CD4-positive, alpha-beta T cell treated with Interleukin-1 beta for 1 hour (primary cell): ENCODE results near the gene DDX11.
"Not testable (repeated sequence)": the region's sequence is repeated elsewhere in the genome, so short reads cannot be mapped to it uniquely, and the experiment has no call there.

Source experiments
- DNase-seq, 2 donors: peaks; one replicate each; pipeline ENCODE4 v3.0.0-alpha.2; 2020 to 2022

Gene DDX11

GRCh38 chr12:31073527-31074332 lies at the start of gene DDX11:
Gene DDX11 (plus strand): TSS chr12:31073860. CDS start chr12:31078394, 4,534 bp downstream.
- DNase-seq = peak; percentile 93 to 94

GRCh38 chr12:31026202-31026601 lies 47.5 kb upstream of the DDX11 start:
- no peak for DNase-seq

- not testable (repeated sequence) for DNase-seq
These were observed 46.7 kb upstream of the DDX11 start for GRCh38 chr12:31027006-31027405.

- DNase-seq = no peak
These were observed 44.2 kb upstream of the DDX11 start for GRCh38 chr12:31029468-31029867.

- no peak for DNase-seq
These were observed 43.6 kb upstream of the DDX11 start for GRCh38 chr12:31029916-31030562.

GRCh38 chr12:31031951-31032335 lies 41.7 kb upstream of the DDX11 start:
- DNase-seq = no peak

- no peak for DNase-seq
These were observed 40.5 kb upstream of the DDX11 start for GRCh38 chr12:31033146-31033545.

GRCh38 chr12:31033681-31034080 lies 40.0 kb upstream of the DDX11 start:
- DNase-seq = no peak

- DNase-seq = no peak
These were observed 39.3 kb upstream of the DDX11 start for GRCh38 chr12:31034372-31034771.

GRCh38 chr12:31035226-31035625 lies 38.4 kb upstream of the DDX11 start:
- no peak for DNase-seq

GRCh38 chr12:31035967-31036665 lies 37.5 kb upstream of the DDX11 start:
- DNase-seq = no peak

GRCh38 chr12:31037028-31037427 lies 36.6 kb upstream of the DDX11 start:
- no peak for DNase-seq

GRCh38 chr12:31037931-31038330 lies 35.7 kb upstream of the DDX11 start:
- no peak for DNase-seq

GRCh38 chr12:31041033-31041564 lies 32.6 kb upstream of the DDX11 start:
- no peak for DNase-seq

- DNase-seq = not testable (repeated sequence)
These were observed 23.5 kb upstream of the DDX11 start for GRCh38 chr12:31050143-31050542.

- DNase-seq = not testable (repeated sequence)
These were observed 23.1 kb upstream of the DDX11 start for GRCh38 chr12:31050548-31050947.

GRCh38 chr12:31051692-31052091 lies 22.0 kb upstream of the DDX11 start:
- not testable (repeated sequence) for DNase-seq

- DNase-seq = not testable (repeated sequence)
These were observed 21.5 kb upstream of the DDX11 start for GRCh38 chr12:31052121-31052520.

- DNase-seq = not testable (repeated sequence)
These were observed 20.8 kb upstream of the DDX11 start for GRCh38 chr12:31052666-31053439.

- not testable (repeated sequence) for DNase-seq
These were observed 19.7 kb upstream of the DDX11 start for GRCh38 chr12:31053944-31054343.

- no peak for DNase-seq
These were observed 16.0 kb upstream of the DDX11 start for GRCh38 chr12:31057671-31058070.

- DNase-seq = not testable (repeated sequence)
These were observed 7.5 kb upstream of the DDX11 start for GRCh38 chr12:31066196-31066595.

GRCh38 chr12:31067656-31068055 lies 6.0 kb upstream of the DDX11 start:
- DNase-seq = not testable (repeated sequence)
